GM21528 (cell line): ENCODE measurements around the gene BOK.
"Not testable (repeated sequence)": the region's sequence is repeated elsewhere in the genome, so short reads cannot be mapped to it uniquely, and the experiment has no call there.

Experiments
- ATAC-seq: cut with Tn5 transposase; IDR thresholded peaks from one replicate; pipeline ENCODE4 v1.9.1; 2021; ENCODE audit warnings: mild to moderate bottlenecking, moderate library complexity; ENCODE audit not compliant: unreplicated experiment, low FRiP score

Gene BOK

DNA sequence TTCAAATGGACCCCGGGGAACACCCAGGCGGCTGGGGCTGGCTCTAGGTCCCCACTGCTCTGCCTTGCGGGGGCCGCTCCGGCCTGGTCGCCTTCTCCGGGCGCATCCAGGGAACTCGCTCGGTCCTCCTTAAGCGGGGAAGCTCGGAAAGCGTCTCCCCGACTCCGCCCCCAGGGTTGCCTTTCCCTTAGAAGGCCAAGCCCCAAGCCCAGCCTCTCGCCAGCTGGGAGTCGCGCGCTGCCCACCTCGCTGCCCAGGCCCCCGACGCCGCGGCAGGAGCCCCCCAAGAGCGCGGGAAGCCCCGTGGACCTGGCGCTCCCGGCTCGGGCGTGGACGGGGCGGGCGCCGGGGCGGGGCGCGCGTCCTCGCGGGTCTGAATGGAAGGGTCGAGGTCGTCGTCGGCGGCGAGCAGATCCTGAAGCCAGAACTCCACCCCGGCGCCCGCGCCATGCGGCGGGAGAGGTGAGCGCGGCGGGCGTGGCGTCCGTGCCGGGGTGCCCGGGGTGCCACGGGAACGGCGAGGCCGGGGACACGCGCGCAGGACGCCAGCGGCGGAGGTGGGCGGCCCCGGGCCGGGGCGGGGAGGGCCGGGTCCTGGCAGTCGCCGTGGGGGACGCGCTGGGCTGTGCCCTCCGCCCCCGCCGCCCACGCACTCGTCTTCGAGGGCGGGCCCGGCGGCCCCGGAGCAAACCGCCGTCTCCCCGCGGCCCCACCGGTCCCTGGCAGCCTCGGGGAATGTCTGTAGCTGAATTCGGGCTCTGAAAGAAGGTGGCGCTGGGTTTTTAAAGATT is at the start of gene BOK:
TSS of gene BOK (plus strand) at position 214 of the 791 bp plus-strand sequence. CDS start 739 bp downstream, outside the sequence.
- no peak for ATAC-seq

DNA sequence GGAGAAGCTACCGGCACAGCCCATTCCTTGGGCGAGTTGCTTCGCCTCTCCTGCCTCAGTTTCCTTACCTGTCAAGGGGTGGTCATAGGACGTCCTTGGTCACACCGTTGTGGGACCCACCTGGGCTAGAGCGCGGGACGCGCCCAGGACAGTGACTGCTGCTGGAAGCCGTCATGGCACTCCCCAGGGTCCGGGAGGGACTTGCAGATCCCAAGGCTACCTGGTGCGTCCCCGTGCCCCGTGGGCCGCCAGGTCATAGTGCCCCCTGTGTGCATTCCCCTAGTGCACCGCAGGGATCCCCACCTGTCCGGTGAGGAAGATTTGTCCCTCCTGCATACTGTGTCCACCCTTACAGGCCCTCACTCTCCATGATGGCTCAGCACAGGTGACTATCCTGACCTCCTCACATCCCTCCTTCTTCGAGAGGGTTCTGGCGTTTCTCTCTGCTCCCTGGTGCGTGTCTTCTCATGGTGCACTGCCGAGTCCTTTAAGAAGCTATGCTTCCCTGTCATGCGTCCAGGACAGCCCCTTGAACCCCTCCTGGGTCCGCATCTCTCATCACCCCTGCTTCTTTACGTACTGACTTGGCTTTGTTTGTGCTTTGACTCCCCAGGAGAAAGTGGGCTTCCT is 49.3 kb upstream of the BOK start:
- no peak for ATAC-seq

- ATAC-seq = no peak
Measured at GRCh38 chr2:241511091-241511741, 47.3 kb upstream of the BOK start.

DNA sequence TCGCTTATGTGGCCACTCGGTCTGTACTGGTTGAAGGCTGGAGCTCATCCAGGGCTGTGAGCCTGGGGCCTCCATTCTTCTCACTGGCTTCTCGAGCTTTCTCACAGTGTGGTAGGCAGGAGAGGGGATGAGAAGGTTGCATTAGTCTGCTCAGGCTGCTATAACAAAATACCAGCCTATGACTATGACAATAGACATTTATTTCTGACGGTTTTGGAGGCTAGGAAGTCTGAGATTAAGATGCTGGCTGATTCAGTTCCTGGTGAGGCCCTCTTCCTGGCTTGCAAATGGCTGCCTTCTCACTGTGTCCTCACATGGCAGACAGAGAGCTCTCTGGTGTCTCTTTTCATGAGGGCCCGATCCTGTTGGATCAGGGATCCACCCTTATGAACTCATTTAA is 44.0 kb upstream of the BOK start:
- ATAC-seq = no peak

GRCh38 chr2:241514986-241515737 is 43.4 kb upstream of the BOK start:
- no peak for ATAC-seq

- ATAC-seq = no peak
Measured at GRCh38 chr2:241516520-241516965, 42.0 kb upstream of the BOK start.

- ATAC-seq = no peak
Measured at GRCh38 chr2:241517297-241517696, 41.2 kb upstream of the BOK start.

DNA sequence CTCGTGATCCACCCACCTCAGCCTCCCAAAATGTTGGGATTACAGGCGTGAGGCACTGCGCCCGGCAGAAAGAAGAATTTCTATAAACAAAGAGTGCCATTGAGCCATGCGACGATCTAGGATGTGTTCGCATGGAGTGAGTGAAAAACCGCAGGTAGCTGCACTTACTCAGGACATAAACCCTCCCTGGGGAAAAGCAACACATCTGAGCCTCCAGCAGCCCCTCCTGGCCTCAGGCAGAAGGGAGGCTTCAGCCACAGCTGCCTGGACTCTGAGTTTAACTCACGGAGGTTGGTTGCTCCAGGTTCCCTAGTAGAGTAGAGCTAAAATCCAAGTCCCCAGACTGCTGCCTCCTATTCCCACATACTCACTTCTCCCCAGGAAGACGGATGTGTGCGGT is 38.9 kb upstream of the BOK start:
- no peak for ATAC-seq

DNA sequence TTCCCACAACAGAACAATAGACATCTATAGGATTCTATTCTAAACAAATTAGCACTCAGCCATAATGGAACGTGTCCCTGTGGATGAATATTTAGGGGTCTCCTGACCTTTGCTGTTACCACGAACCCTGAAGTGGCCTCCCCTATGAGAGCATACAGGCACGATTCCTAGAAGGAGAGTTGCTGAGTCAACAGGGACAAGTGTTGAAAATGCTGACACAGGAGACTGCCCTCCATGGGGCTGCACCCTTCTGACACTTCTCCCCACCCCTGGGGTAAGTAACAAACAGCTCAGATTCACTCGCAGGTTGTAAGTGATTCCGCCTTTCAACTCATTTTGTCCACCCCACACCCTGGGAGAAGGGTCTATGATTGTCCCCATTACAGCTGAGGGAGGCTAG is 36.1 kb upstream of the BOK start:
- no peak for ATAC-seq

DNA sequence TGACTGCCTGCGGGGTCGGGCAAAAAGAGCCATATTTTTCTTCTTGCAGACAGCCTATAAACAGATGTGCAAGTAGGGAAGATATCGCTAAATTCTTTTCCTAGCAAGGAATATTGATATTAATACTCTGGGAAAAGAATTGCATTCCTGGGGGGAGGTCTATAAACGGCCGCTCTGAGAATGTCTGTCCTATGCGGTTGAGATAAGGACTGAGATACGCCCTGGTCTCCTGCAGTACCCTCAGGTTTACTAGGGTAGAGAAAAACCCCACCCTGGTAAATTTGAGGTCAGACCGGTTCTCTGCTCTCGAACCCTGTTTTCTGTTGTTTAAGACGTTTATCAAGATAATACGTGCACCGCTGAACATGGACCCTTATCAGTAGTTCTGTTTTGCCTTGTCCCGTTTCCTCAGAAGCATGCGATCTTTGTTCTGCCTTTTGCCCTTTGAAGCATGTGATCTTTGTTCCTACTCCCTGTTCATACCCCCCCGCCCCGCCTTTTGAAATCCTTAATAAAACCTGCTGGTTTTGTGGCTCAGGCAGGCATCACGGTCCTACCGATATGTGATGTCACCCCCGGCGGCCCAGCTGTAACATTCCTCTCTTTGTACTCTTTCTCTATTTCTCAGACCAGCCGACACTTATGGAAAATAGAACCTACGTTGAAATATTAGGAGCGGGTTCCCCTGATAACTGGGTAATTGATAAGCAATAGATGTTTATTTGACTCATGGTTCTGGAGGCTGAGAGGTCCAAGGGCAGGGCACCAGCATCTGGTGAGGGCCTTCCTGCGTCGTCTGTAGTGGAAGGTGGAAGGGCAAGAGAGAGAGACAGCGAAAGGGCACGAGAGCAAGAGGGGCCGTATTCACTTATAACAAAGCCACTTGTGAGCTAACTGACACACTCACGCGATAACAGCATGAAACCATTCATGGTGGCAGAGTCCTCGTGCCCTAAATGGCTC is 32.4 kb upstream of the BOK start:
- not testable (repeated sequence) for ATAC-seq

GRCh38 chr2:241530571-241530970 is 28.0 kb upstream of the BOK start:
- no peak for ATAC-seq

DNA sequence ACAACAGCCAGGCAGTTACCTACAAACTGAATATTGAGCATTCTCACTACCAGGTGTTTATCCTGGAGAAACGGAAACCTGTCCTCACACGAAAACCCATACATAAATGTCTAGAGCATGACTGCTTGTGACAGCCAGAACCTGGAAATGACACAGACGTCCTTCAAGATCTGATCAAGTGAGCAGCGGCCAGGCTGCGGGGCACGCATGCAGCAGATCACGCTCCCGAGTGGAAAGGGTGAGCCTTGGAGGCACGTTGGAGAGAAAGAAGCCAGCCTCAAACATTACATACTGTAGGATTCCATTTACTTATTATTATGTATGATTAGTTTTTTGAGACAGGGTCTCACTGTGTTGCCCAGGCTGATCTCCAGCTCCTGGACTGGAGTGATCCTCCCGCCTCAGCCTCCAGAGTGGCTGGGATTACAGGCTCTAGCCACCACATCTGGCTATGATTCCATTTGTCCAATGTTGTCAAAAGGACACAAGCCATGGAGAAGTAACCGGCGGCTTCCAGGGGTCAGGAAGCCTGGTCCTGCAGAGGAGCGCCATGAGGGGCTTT is 27.3 kb upstream of the BOK start:
- no peak for ATAC-seq

- no peak for ATAC-seq
Measured at GRCh38 chr2:241532168-241532567, 26.4 kb upstream of the BOK start.

DNA sequence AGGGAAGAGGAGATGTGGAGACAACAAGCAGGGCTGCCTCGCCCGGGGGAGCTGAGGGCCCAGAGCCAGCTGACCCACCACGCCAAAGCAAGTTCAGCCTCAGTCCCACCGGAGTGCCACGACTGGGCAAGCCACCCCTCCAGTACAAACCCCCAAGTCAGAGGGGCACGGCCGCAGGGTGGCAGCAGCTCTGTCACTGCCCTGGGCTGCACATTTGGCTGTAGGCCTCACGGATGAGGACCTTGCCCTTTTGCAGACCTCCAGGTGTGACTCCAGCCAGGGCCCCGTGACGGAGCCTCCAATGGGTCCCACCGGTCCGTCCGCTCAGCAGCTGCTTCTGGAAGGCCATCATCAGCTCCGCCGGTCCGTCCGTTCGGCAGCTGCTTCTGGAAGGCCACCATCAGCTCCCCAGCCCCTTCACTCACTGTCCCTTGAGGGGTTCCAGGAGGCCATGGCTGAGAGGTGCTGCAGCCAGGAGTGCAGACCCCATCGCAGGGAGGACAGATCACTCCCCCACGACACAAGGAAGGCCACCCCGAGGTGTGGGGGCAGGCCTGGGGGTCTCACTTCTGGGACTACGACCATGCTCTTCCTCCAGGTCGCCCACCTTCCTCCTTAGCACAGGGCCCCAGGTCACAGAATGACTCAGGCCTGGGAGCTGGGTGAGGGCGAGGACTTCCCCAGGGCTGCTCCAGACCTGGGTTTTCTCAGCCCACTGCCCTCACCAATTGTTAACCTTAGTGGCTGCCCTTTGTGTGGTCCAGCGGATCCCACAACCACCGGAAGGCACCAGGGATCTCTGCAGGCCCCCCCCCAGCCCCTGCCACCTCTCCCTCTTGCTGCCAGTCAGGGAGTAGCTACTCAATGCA is 25.6 kb upstream of the BOK start:
- no peak for ATAC-seq

GRCh38 chr2:241534293-241534692 is 24.3 kb upstream of the BOK start:
- ATAC-seq = no peak

DNA sequence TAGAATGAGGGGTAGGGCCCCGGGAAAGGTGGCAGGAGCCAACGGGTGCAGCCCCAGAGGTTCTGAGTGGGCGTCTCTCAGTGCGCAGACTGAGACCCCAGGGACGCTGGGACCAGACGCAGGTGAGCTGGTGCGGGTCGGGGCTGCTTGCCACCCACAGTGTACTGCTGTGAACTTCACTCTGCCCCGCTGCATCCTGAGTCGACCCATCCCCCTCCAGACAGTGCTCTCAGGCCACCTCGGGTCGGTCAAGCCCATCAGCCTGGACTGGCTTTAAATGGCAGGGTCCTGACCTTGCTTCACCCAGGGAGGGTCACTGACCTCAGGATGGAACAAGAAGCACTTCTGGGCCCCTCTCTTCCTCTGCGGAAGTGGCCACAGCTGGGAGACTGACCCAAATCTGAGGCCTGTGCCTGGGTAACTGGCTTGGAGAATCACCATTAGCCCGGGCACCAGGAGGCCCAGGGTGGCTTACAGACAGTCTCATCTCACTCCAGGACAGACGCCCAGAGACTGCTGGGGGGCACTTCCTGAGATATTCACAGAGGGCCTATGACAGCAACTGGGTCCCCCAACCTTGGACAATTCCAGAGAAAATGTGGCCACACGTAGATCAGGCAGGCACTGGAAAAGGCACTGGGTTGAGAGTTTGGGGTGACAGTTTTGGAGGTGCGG is 23.7 kb upstream of the BOK start:
- no peak for ATAC-seq

GRCh38 chr2:241535871-241536655 is 22.5 kb upstream of the BOK start:
- ATAC-seq = no peak
